Liver (tissue), 9 donors: ENCODE measurements around the gene EPB41L4A. TPM values are rescaled to one million over a fixed set of nuclear protein-coding genes. Genes with fewer than 3 reads are reported as not detected.
"Not testable (repeated sequence)": the region's sequence is repeated elsewhere in the genome, so short reads cannot be mapped to it uniquely, and the experiment has no call there.

Source experiments
- DNase-seq: peaks from one replicate; pipeline ENCODE4 v3.0.0-alpha.2; 2017; ENCODE audit warnings: low spot score
- H3K27ac ChIP-seq, 2 donors: one replicate each; pipeline ENCODE4 v1.7.0; 2013; ENCODE audit warnings: inconsistent platforms in 2 of 2, low read length in 2 of 2, control low read depth in 1 of 2, low read depth in 1 of 2, mild to moderate bottlenecking in 1 of 2
- H3K27me3 ChIP-seq, 4 donors: one replicate each; pipeline versions ENCODE4 v1.6.1 to v1.7.0; 2013; ENCODE audit warnings: low read length in 3 of 4, inconsistent platforms in 1 of 4, mild to moderate bottlenecking in 1 of 4, moderate library complexity in 1 of 4; ENCODE audit not compliant: control insufficient read depth in 4 of 4, insufficient read depth in 4 of 4
- H3K36me3 ChIP-seq, 4 donors: one replicate each; pipeline versions ENCODE4 v1.6.1 to v1.7.0; 2013; ENCODE audit warnings: low read length in 3 of 4, mild to moderate bottlenecking in 3 of 4, low read depth in 1 of 4, moderate library complexity in 1 of 4; ENCODE audit not compliant: control insufficient read depth in 4 of 4, insufficient read depth in 3 of 4
- H3K4me1 ChIP-seq, 4 donors: one replicate each; pipeline versions ENCODE4 v1.6.1 to v1.7.0; 2013; ENCODE audit warnings: low read length in 3 of 4, mild to moderate bottlenecking in 3 of 4, moderate library complexity in 1 of 4; ENCODE audit not compliant: control insufficient read depth in 4 of 4, insufficient read depth in 4 of 4
- H3K4me3 ChIP-seq, 3 donors: one replicate each; pipeline versions ENCODE4 v1.6.1 to v1.7.0; 2013; ENCODE audit warnings: low read length in 3 of 3, control low read depth in 1 of 3, low read depth in 1 of 3, mild to moderate bottlenecking in 1 of 3
- H3K9ac ChIP-seq, 2 donors: one replicate each; pipeline ENCODE4 v1.7.0; 2013; ENCODE audit warnings: low read length in 2 of 2, mild to moderate bottlenecking in 2 of 2, moderate library complexity in 2 of 2, control low read depth in 1 of 2, low read depth in 1 of 2
- H3K9me3 ChIP-seq, 4 donors: one replicate each; pipeline versions ENCODE4 v1.6.1 to v1.7.0; 2013; ENCODE audit warnings: low read length in 3 of 4; ENCODE audit not compliant: control insufficient read depth in 4 of 4
- ATF3 ChIP-seq: IDR thresholded peaks from 2 replicates; pipeline ENCODE4 v1.6.1; 2016; ENCODE audit warnings: antibody characterized with exemption
- CTCF ChIP-seq: fragments of 150-350 bp; IDR thresholded peaks from 2 replicates; pipeline ENCODE4 v1.5.1; 2017; ENCODE audit warnings: improper control_type of control experiment, low read depth, low read length; ENCODE audit not compliant: missing input control
- EGR1 ChIP-seq, 2 donors: IDR thresholded peaks; 2 replicates each; pipeline ENCODE4 v1.6.1; 2016 to 2018; ENCODE audit warnings: antibody characterized with exemption in 2 of 2, low read depth in 2 of 2
- FOXA1 ChIP-seq: IDR thresholded peaks from 2 replicates; pipeline ENCODE4 v1.6.1; 2016; ENCODE audit warnings: antibody characterized with exemption
- HNF4A ChIP-seq, 2 donors: conservative IDR thresholded peaks; 2 replicates each; pipeline ENCODE4 v1.6.1; 2016; ENCODE audit warnings: antibody characterized with exemption in 2 of 2, mild to moderate bottlenecking in 2 of 2
- HNF4G ChIP-seq: IDR thresholded peaks from 2 replicates; pipeline ENCODE4 v1.6.1; 2016; ENCODE audit warnings: antibody characterized with exemption
- MAX ChIP-seq: IDR thresholded peaks from 2 replicates; pipeline ENCODE4 v1.6.1; 2016; ENCODE audit warnings: antibody characterized with exemption
- NR2F2 ChIP-seq: IDR thresholded peaks from 2 replicates; pipeline ENCODE4 v1.6.1; 2016; ENCODE audit warnings: antibody characterized with exemption
- REST ChIP-seq: IDR thresholded peaks from 2 replicates; pipeline ENCODE4 v1.6.1; 2016; ENCODE audit warnings: antibody characterized with exemption, mild to moderate bottlenecking
- RXRA ChIP-seq, 2 donors: IDR thresholded peaks; 2 replicates each; pipeline ENCODE4 v1.6.1; 2017 to 2018; ENCODE audit warnings: antibody characterized with exemption in 2 of 2, mild to moderate bottlenecking in 1 of 2
- SP1 ChIP-seq: IDR thresholded peaks from 2 replicates; pipeline ENCODE4 v1.6.1; 2018; ENCODE audit warnings: antibody characterized with exemption, mild to moderate bottlenecking
- YY1 ChIP-seq: IDR thresholded peaks from 2 replicates; pipeline ENCODE4 v1.6.1; 2016; ENCODE audit warnings: antibody characterized with exemption, mild to moderate bottlenecking
- ZBTB33 ChIP-seq: IDR thresholded peaks from 2 replicates; pipeline ENCODE4 v1.6.1; 2016; ENCODE audit warnings: antibody characterized with exemption
- WGBS: extraction: QIAGEN DNeasy Blood & Tissue Kit; methylation state at CpG from one replicate; pipeline ENCODE4 v1.1.7; 2013; 5-methylcytosine and 5-hydroxymethylcytosine counted together
- polyA plus RNA-seq, 2 donors: library from polyadenylated mRNA; stranded (reverse) in 1 of 2; unstranded in 1 of 2; fragments of 200-250 nt in 1 of 2; fragments of >200 nt in 1 of 2; fragmentation: Nextera tagmentation in 1 of 2; extraction: Ambion mirVana in 1 of 2; gene quantifications; one replicate each; pipeline versions ENCODE4 v1.2.1 to v1.2.3, GENCODE V29; 2013 to 2015
- total RNA-seq, 2 donors: library from RNA; depleted of rRNA; stranded (reverse); fragments of >200 nt; gene quantifications; one replicate each; pipeline ENCODE4 v1.2.3, GENCODE V29; 2014
- donor health status: healthy.
- donor health status: healthy.
- donor health status: healthy.
- donor health status: healthy.
- donor health status: healthy.

Gene EPB41L4A
- total and polyA plus RNA-seq, 4 donors, result 1.1 to 8.0 (median 3.9) TPM

- not testable (repeated sequence) for H3K36me3 ChIP-seq, H3K9ac ChIP-seq, H3K27me3 ChIP-seq, H3K9me3 ChIP-seq, H3K27ac ChIP-seq, DNase-seq, H3K4me1 ChIP-seq, H3K4me3 ChIP-seq
- 47% methylated on average over 7 of the region's 7 CpGs for WGBS
- TF ChIP-seq RXRA (IDR thresholded peaks at IDR 0.05) (peak in 1 of 2 donors; percentile 14), NR2F2 (peak; percentile 43)
These were observed 196.1 kb downstream of the EPB41L4A start for GRCh38 chr5:112222997-112223396.

GRCh38 chr5:112221128-112221527 lies 197.9 kb downstream of the EPB41L4A start:
- Histone ChIP-seq H3K9ac (no peak overlapping the region), H3K4me1 (peaks cover 2 to 8% (median 2%) of the 10 kb centered on the region in 4 donors), H3K4me3 (no peak overlapping the region), H3K9me3 (no peaks in the 10 kb centered on the region), H3K27ac (no peak overlapping the region), H3K36me3 (no peaks in the 10 kb centered on the region), H3K27me3 (no peaks in the 10 kb centered on the region)
- DNase-seq, result no peak
- WGBS, result 69% methylated on average over 2 of the region's 2 CpGs
- peak; percentile 46 to 50 for TF ChIP-seq HNF4A (conservative IDR thresholded peaks at IDR 0.05)
- TF ChIP-seq YY1, result no peak

GRCh38 chr5:112219000-112219399 lies 200.1 kb downstream of the EPB41L4A start:
- H3K9ac ChIP-seq, result no peak overlapping the region
- 74% methylated on average over 6 of the region's 6 CpGs for WGBS
- TF ChIP-seq FOXA1 (no peak), EGR1 (IDR thresholded peaks at IDR 0.05; ENCODE audit: low read depth in 2 of 2) (no peak), ZBTB33 (no peak), MAX (no peak), SP1 (no peak), CTCF (no peak), HNF4G (no peak), REST (no peak), ATF3 (no peak), RXRA (IDR thresholded peaks at IDR 0.05) (no peak)
- no peak overlapping the region for H3K4me3 ChIP-seq
- H3K36me3 ChIP-seq, result no peaks in the 10 kb centered on the region
- peaks cover 2 to 8% (median 2%) of the 10 kb centered on the region in 4 donors for H3K4me1 ChIP-seq
- no peak for DNase-seq
- no peak overlapping the region for H3K27ac ChIP-seq
- no peaks in the 10 kb centered on the region for H3K9me3 ChIP-seq
- H3K27me3 ChIP-seq, result no peaks in the 10 kb centered on the region
